Endothelial cell of umbilical vein (primary cell): ENCODE data around the gene AOX1.

Source experiments
- CTCF ChIP-seq, 2 donors: IDR thresholded peaks; 1 replicate in 1 of 2; 2 replicates in 1 of 2; pipeline ENCODE4 v1.5.1; 2011; ENCODE audit warnings: low read length in 2 of 2, mild to moderate bottlenecking in 2 of 2, moderate library complexity in 2 of 2, control low read depth in 1 of 2, inconsistent platforms in 1 of 2, low read depth in 1 of 2; ENCODE audit not compliant: insufficient read depth in 1 of 2; ENCODE audit errors: extremely low read depth in 1 of 2
- EZH2 ChIP-seq: IDR thresholded peaks from 2 replicates; pipeline ENCODE4 v1.6.1; 2012; ENCODE audit warnings: borderline replicate concordance, low read depth, mild to moderate bottlenecking, moderate library complexity, low read length, inconsistent platforms; ENCODE audit not compliant: severe bottlenecking
- FOS ChIP-seq: IDR thresholded peaks from 2 replicates; pipeline ENCODE4 v1.6.1; 2011; ENCODE audit warnings: mild to moderate bottlenecking, low read length, moderate library complexity, borderline replicate concordance; ENCODE audit not compliant: insufficient read depth
- GATA2 ChIP-seq: IDR thresholded peaks from 2 replicates; pipeline ENCODE4 v1.7.0; 2011; ENCODE audit warnings: low read depth, mild to moderate bottlenecking, moderate library complexity, mixed read lengths, low read length; ENCODE audit not compliant: insufficient read length, insufficient read depth
- JUN ChIP-seq: IDR thresholded peaks from 2 replicates; pipeline ENCODE4 v1.6.1; 2011; ENCODE audit warnings: borderline replicate concordance, low read depth; ENCODE audit not compliant: insufficient read length, insufficient read depth
- POLR2A ChIP-seq: IDR thresholded peaks from 2 replicates; pipeline ENCODE4 v1.6.1; 2012; ENCODE audit warnings: low read depth, mild to moderate bottlenecking, control low read depth, low read length
- POLR2AphosphoS5 ChIP-seq: IDR thresholded peaks from 2 replicates; pipeline ENCODE4 v1.6.1; 2012; ENCODE audit warnings: low read depth, mild to moderate bottlenecking, control low read depth, low read length, moderate library complexity; ENCODE audit not compliant: insufficient read depth
- TF ChIP-seq, protein P1 (sequence below): IDR thresholded peaks from 2 replicates; pipeline ENCODE4 v1.6.1; 2011; ENCODE audit not compliant: insufficient read depth, insufficient read length

DNA sequence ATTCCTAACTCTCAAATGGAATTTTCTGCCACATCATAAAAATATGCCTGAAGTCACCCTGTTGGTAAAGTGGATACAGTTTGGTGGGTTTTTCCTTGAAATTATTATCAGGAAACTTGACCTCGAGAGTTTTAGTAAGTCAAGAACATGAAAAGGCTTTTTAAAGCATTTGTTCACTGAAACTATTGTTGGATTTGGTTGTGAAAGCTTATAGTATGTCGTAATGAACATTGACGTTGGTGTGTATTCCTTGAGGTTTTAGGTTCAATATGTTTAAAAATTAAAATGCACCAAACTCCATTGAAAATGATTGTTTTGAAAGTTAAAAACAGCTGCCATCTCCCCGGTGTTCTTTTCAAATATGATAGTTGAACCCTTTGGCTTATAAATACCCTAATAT, 30.8 kb downstream of the AOX1 start:
- no peak for TF ChIP-seq CTCF (IDR thresholded peaks at IDR 0.05; ENCODE audit: extremely low read depth in 1 of 2, insufficient read depth in 1 of 2, low read depth in 1 of 2, low read length in 2 of 2)
- no peak for TF ChIP-seq EZH2
- TF ChIP-seq, protein P1, sequence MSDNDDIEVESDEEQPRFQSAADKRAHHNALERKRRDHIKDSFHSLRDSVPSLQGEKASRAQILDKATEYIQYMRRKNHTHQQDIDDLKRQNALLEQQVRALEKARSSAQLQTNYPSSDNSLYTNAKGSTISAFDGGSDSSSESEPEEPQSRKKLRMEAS, result no peak
- TF ChIP-seq POLR2A, result no peak
- TF ChIP-seq POLR2AphosphoS5, result no peak
- TF ChIP-seq JUN, result no peak
- no peak for TF ChIP-seq GATA2
- no peak for TF ChIP-seq FOS
